K562 (cell line): ENCODE measurements around the gene FTH1. TPM values are rescaled to one million over a fixed set of nuclear protein-coding genes. Genes with fewer than 3 reads are reported as not detected.

Source experiments
- CBFA2T3 ChIP-seq: fragments of 450-650 bp; IDR thresholded peaks from 2 replicates; pipeline ENCODE4 v1.6.1; 2017
- CREM ChIP-seq: IDR thresholded peaks from 2 replicates; pipeline ENCODE4 v1.6.1; 2014; ENCODE audit warnings: antibody characterized with exemption, low read depth
- CTCF ChIP-seq, 3 experiments: IDR thresholded peaks in 2 of 3; conservative IDR thresholded peaks in 1 of 3; 2 replicates each; pipeline ENCODE4 v1.5.1; 2011 to 2012; ENCODE audit warnings: low read length in 3 of 3, mild to moderate bottlenecking in 3 of 3, control low read depth in 2 of 3, improper control_type of control experiment in 1 of 3, inconsistent platforms in 1 of 3, low read depth in 1 of 3, mixed read lengths in 1 of 3, moderate library complexity in 1 of 3; ENCODE audit not compliant: insufficient read depth in 2 of 3
- E2F3 ChIP-seq: fragments of 250-450 bp; sonication (Bioruptor Pico); IDR thresholded peaks from 2 replicates; pipeline ENCODE4 v1.4.0; 2020; ENCODE audit warnings: mild to moderate bottlenecking
- EHMT2 ChIP-seq: fragments of 450-650 bp; IDR thresholded peaks from 2 replicates; pipeline ENCODE4 v1.6.1; 2018; ENCODE audit warnings: antibody characterized with exemption
- EZH2 ChIP-seq: IDR thresholded peaks from 2 replicates; pipeline ENCODE4 v1.6.1; 2012; ENCODE audit warnings: low read depth, mild to moderate bottlenecking, inconsistent platforms, low read length, borderline replicate concordance
- HNRNPK ChIP-seq: fragments of 200-400 bp; formaldehyde crosslinking; IDR thresholded peaks from one replicate; pipeline ENCODE4 v1.6.1; 2018; ENCODE audit warnings: mild to moderate bottlenecking, low read depth, low read length; ENCODE audit not compliant: poor library complexity, severe bottlenecking
- HNRNPLL ChIP-seq: fragments of 200-400 bp; formaldehyde crosslinking; IDR thresholded peaks from 2 replicates; pipeline ENCODE4 v1.6.1; 2017; ENCODE audit warnings: low read length, low read depth, mild to moderate bottlenecking; ENCODE audit not compliant: poor library complexity, severe bottlenecking
- NFIX ChIP-seq: fragments of 250-450 bp; sonication (Bioruptor Pico); IDR thresholded peaks from 2 replicates; pipeline ENCODE4 v1.4.0; 2020; ENCODE audit warnings: low read depth, mild to moderate bottlenecking, moderate library complexity
- PHF20 ChIP-seq: fragments of 450-650 bp; IDR thresholded peaks from 2 replicates; pipeline ENCODE4 v1.6.1; 2018; ENCODE audit not compliant: partially characterized antibody
- POU5F1 ChIP-seq: fragments of 150-350 bp; IDR thresholded peaks from 2 replicates; pipeline ENCODE4 v1.6.1; 2014; ENCODE audit warnings: borderline replicate concordance, low read length, low read depth, mild to moderate bottlenecking; ENCODE audit not compliant: partially characterized antibody
- RNF2 ChIP-seq: sonication (generic); IDR thresholded peaks from 2 replicates; pipeline ENCODE4 v1.6.1; 2016
- SMARCC2 ChIP-seq: fragments of 450-650 bp; IDR thresholded peaks from 2 replicates; pipeline ENCODE4 v1.6.1; 2017; ENCODE audit warnings: antibody characterized with exemption, moderate library complexity, mild to moderate bottlenecking, low read depth
- SMC3 ChIP-seq: conservative IDR thresholded peaks from 2 replicates; pipeline ENCODE4 v1.6.1; 2011; ENCODE audit warnings: low read depth, low read length, improper control_type of control experiment; ENCODE audit not compliant: insufficient read depth
- VEZF1 ChIP-seq: fragments of 200-800 bp; sonication (Bioruptor generic); IDR thresholded peaks from 2 replicates; pipeline ENCODE4 v1.6.1; 2017; ENCODE audit warnings: missing genetic modification characterization, missing compliant biosample characterization
- ZFP1 ChIP-seq: fragments of 450-650 bp; formaldehyde crosslinking; IDR thresholded peaks from 2 replicates; pipeline ENCODE4 v1.4.0; 2020; ENCODE audit warnings: mild to moderate bottlenecking, mixed read lengths
- ZNF282 ChIP-seq: sonication (generic); formaldehyde crosslinking; IDR thresholded peaks from 2 replicates; pipeline ENCODE4 v1.8.1; 2023; ENCODE audit warnings: missing genetic modification reagents
- ZNF3 ChIP-seq: fragments of 250-450 bp; sonication (Bioruptor Pico); IDR thresholded peaks from 2 replicates; pipeline ENCODE4 v1.5.0; 2021; ENCODE audit warnings: mild to moderate bottlenecking, moderate library complexity
- ZNF586 ChIP-seq: fragments of 450-650 bp; formaldehyde crosslinking; conservative IDR thresholded peaks from 2 replicates; pipeline ENCODE4 v1.4.0; 2020; ENCODE audit warnings: mild to moderate bottlenecking, moderate library complexity
- polyA plus RNA-seq, 8 experiments: library from polyadenylated mRNA; depleted of rRNA in 4 of 8; stranded (reverse) in 5 of 8; unstranded in 3 of 8; fragments of >200 nt; fragmentation: Nextera tagmentation in 2 of 8; fragmentation: Illumina TruSeq in 1 of 8; extraction: Ambion mirVana in 2 of 8; extraction: Trizol in 1 of 8; gene quantifications; 2 replicates each; pipeline versions ENCODE4 v1.2.1 to v1.2.3, GENCODE V29; 2011 to 2014; ENCODE audit warnings: inconsistent platforms in 1 of 8, missing spikeins in 1 of 8
- total RNA-seq, 7 experiments: library from RNA; depleted of rRNA in 6 of 7; stranded (reverse); fragments of >200 nt in 6 of 7; fragmentation: Illumina TruSeq in 2 of 7; extraction: Trizol in 2 of 7; gene quantifications; 2 replicates each; pipeline versions ENCODE4 v1.2.1 to v1.2.3, GENCODE V29; 2011 to 2021; ENCODE audit warnings: low replicate concordance in 1 of 7
- TF ChIP-seq, protein P1 (sequence below): IDR thresholded peaks from 2 replicates; pipeline ENCODE4 v1.6.1; 2011; ENCODE audit warnings: borderline replicate concordance, low read depth, mild to moderate bottlenecking, moderate library complexity, low read length; ENCODE audit not compliant: insufficient read depth, poor library complexity, severe bottlenecking
- TF ChIP-seq, protein P2 (sequence below): fragments of 250-450 bp; sonication (Bioruptor Pico); IDR thresholded peaks from 2 replicates; pipeline ENCODE4 v1.8.0; 2021; ENCODE audit warnings: moderate library complexity, mild to moderate bottlenecking, inconsistent platforms

FTH1 gene
- total and polyA plus RNA-seq, 9 of the 15 experiments (the other 6 are each of a cell fraction or from before 2014, with no cell fraction given): 370 to 3,146 (median 802) TPM

DNA sequence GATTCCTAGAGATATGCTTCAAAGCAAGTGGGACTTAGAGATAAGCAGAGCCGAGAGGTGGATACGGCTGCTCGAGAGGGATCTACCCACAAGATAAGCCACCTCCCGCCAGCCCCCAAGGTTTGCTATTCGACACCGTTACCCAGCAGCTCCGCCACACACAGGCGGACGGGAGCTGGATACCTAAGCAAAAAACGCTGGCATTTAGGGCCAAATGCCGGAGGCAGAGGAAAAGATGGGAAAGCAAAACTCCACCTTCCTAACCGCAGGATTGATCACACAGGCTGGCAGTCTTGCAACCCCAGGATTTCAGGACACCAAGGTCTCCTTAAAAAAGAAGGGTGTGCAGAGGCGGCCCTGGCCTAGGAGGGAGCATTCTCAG is 709 bp downstream of the FTH1 start (continued):
- TF ChIP-seq, protein P1, sequence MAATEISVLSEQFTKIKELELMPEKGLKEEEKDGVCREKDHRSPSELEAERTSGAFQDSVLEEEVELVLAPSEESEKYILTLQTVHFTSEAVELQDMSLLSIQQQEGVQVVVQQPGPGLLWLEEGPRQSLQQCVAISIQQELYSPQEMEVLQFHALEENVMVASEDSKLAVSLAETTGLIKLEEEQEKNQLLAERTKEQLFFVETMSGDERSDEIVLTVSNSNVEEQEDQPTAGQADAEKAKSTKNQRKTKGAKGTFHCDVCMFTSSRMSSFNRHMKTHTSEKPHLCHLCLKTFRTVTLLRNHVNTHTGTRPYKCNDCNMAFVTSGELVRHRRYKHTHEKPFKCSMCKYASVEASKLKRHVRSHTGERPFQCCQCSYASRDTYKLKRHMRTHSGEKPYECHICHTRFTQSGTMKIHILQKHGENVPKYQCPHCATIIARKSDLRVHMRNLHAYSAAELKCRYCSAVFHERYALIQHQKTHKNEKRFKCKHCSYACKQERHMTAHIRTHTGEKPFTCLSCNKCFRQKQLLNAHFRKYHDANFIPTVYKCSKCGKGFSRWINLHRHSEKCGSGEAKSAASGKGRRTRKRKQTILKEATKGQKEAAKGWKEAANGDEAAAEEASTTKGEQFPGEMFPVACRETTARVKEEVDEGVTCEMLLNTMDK: no peak
- TF ChIP-seq VEZF1 (no peak; the same call in 1 of the 2 replicates), EHMT2 (no peak), ZNF282 (no peak), RNF2 (peak; percentile 48; the same call in 1 of the 2 replicates), SMC3 (no peak), ZNF3 (CRISPR knock-in tag) (no peak), POU5F1 (no peak), HNRNPK (no peak), E2F3 (no peak), CREM (peak; percentile 61; the same call in 1 of the 2 replicates), ZNF586 (no peak), NFIX (no peak), SMARCC2 (0 out of 2 replicates have a peak, but pooled peaks have one; percentile 79), HNRNPLL (peak; percentile 90), PHF20 (no peak), CTCF (IDR thresholded peaks at IDR 0.05 in 2 of 3, conservative IDR thresholded peaks at IDR 0.05 in 1 of 3; ENCODE audit: insufficient read depth in 2 of 3, low read depth in 1 of 3, low read length in 3 of 3) (no peak), EZH2 (no peak), ZFP1 (no peak), CBFA2T3 (peak; percentile 95)
- TF ChIP-seq, protein P2, sequence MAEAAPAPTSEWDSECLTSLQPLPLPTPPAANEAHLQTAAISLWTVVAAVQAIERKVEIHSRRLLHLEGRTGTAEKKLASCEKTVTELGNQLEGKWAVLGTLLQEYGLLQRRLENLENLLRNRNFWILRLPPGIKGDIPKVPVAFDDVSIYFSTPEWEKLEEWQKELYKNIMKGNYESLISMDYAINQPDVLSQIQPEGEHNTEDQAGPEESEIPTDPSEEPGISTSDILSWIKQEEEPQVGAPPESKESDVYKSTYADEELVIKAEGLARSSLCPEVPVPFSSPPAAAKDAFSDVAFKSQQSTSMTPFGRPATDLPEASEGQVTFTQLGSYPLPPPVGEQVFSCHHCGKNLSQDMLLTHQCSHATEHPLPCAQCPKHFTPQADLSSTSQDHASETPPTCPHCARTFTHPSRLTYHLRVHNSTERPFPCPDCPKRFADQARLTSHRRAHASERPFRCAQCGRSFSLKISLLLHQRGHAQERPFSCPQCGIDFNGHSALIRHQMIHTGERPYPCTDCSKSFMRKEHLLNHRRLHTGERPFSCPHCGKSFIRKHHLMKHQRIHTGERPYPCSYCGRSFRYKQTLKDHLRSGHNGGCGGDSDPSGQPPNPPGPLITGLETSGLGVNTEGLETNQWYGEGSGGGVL: no peak
